Fibroblast of skin of right quadriceps (primary cell): ENCODE measurements around the gene IGSF21.

Source experiments
- DNase-seq: peaks from one replicate; pipeline ENCODE4 v3.0.0-alpha.2; 2013

IGSF21 gene

GRCh38 chr1:18271336-18271735, 163.7 kb downstream of the IGSF21 start:
- DNase-seq, result no peak

GRCh38 chr1:18278946-18279345, 171.3 kb downstream of the IGSF21 start:
- DNase-seq, result no peak

- no peak for DNase-seq
These were observed 171.9 kb downstream of the IGSF21 start for GRCh38 chr1:18279351-18280074.

- no peak for DNase-seq
These were observed 173.4 kb downstream of the IGSF21 start for GRCh38 chr1:18280956-18281355.

GRCh38 chr1:18282851-18283600, 175.4 kb downstream of the IGSF21 start:
- no peak for DNase-seq

GRCh38 chr1:18283601-18284385, 176.2 kb downstream of the IGSF21 start:
- DNase-seq, result no peak

- no peak for DNase-seq
These were observed 177.4 kb downstream of the IGSF21 start for GRCh38 chr1:18284805-18285537.

GRCh38 chr1:18285538-18285924, 177.9 kb downstream of the IGSF21 start:
- no peak for DNase-seq

GRCh38 chr1:18288722-18289121, 181.1 kb downstream of the IGSF21 start:
- DNase-seq, result no peak

- DNase-seq, result no peak
These were observed 182.0 kb downstream of the IGSF21 start for GRCh38 chr1:18289597-18289996.

GRCh38 chr1:18290740-18291412, 183.3 kb downstream of the IGSF21 start:
- no peak for DNase-seq

- no peak for DNase-seq
These were observed 184.9 kb downstream of the IGSF21 start for GRCh38 chr1:18292531-18292930.

- DNase-seq, result no peak
These were observed 185.7 kb downstream of the IGSF21 start for GRCh38 chr1:18293291-18293690.

GRCh38 chr1:18294437-18295176, 187.0 kb downstream of the IGSF21 start:
- no peak for DNase-seq

- no peak for DNase-seq
These were observed 190.5 kb downstream of the IGSF21 start for GRCh38 chr1:18297896-18298648.

- DNase-seq, result no peak
These were observed 192.1 kb downstream of the IGSF21 start for GRCh38 chr1:18299441-18300338.

- no peak for DNase-seq
These were observed 192.8 kb downstream of the IGSF21 start for GRCh38 chr1:18300376-18300775.

GRCh38 chr1:18302788-18303413, 195.3 kb downstream of the IGSF21 start:
- no peak for DNase-seq

GRCh38 chr1:18304151-18304869, 196.7 kb downstream of the IGSF21 start:
- DNase-seq, result no peak
